ENCODE data around the gene CCDC24.

CCDC24 gene

GRCh38 chr1:43991476-43992231 lies at the start of gene CCDC24:
CCDC24 (plus strand) TSS chr1:43991599; CDS start chr1:43991879, 280 bp downstream.
- peak; percentile 56 to 79 (median 60) for DNase-seq (ENCODE audit: low read depth in 3 of 3)

DNA sequence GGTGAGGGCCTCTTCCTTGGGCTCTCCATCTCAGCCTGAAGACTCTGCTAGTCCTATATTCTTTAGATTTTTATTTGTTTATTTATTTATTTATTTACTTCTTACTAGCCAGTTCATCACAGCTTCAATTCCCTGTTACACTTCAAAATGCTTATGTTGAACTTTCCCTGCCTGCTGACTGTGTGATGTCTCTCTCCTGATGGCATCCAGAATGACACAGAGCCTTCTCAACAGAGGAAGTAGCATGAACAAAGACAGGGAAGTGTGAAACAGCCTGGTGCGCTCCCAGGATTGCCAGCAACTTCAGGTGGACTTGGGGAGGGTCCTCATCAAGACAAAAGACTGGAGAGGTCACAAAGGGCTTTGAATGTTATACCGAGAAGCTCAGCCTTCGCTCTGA lies 49.0 kb upstream of the CCDC24 start:
- no peak for DNase-seq (ENCODE audit: low read depth in 3 of 3)

- no peak for DNase-seq (ENCODE audit: low read depth in 3 of 3)
These were observed 46.5 kb upstream of the CCDC24 start for GRCh38 chr1:43944860-43945259.

- DNase-seq (ENCODE audit: low read depth in 3 of 3), result no peak
These were observed 45.6 kb upstream of the CCDC24 start for GRCh38 chr1:43945674-43946235.

GRCh38 chr1:43946236-43947060 lies 45.0 kb upstream of the CCDC24 start, which contains the start of gene IPO13:
IPO13 (plus strand) TSS chr1:43946950; CDS start chr1:43947601, 651 bp downstream.
- DNase-seq (ENCODE audit: low read depth in 3 of 3), result peak; percentile 87 to 95 (median 92)

DNA sequence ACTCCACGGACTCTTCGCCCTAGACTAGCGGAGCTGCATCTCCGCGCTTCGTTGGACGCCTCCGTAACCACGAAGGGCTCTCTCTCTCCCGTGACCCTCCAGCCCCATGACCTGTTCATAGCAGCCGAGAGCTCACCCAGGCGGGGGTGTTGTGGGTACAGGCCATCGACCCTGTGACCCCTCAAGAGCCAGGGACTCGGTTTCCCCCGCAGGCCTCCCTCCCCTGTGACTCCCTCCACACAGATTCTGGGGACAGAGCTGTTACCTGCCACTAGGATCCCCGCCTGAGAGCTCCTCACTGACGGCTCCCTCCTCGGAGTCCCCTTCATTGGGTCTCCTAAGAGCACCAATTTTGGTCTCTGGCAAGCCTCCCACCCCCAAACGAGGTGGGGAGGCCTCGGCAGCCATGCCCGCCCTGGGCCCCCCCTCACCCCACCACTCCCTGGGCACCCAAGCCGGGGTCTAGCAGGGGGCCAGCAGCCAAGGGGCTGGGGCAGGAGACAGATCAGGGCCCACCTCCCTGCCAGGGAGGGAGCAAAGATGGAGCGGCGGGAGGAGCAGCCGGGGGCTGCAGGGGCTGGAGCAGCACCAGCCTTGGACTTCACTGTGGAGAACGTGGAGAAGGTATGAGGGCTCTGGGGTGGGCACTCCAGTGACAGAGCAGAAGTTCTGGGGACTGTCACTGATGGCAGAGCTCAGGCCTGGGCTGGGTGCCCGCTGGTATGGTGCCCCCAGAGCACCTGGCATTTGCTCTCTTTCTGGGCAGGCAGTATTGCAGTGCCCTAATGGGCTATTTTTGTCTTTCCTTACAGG lies 44.1 kb upstream of the CCDC24 start:
- no peak for DNase-seq (ENCODE audit: low read depth in 3 of 3)

DNA sequence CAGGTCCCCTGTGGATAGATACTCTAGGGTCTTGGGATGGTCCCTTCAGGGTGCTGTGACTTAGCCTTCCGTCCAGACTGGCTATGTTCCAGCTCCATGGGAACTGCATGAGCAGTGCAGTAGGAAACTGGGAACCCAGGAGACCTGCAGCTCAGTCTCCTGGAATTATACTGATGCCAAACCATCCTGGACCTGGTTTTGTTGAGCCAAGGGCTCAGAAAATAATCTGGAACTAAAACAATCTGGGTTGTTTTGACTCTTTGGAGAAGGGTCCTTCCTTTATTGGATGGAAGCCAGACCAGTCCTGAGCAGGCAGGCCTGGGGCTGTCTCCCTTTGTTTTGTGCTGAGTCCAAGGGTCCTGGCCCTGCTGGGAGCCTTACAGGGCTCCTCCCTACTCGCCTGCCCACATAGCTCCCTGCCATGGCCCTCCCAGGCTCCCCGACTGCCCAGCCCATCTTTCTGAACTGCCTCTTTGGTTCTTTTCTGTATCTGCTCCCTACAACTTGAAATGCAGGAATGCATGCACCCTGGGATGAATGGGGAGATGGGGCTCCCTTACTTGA lies 43.4 kb upstream of the CCDC24 start:
- no peak for DNase-seq (ENCODE audit: low read depth in 3 of 3)

DNA sequence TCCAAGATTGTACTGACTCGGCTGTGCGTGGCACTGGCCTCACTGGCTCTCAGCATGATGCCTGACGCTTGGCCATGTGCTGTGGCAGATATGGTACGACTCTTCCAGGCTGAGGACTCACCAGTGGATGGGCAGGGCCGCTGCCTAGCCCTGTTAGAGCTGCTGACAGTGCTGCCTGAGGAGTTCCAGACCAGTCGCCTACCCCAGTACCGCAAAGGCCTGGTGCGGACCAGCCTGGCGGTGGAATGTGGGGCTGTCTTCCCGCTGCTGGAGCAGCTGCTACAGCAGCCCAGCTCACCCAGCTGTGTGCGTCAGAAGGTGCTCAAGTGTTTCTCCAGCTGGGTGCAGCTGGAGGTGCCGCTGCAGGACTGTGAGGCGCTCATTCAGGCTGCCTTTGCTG lies 41.7 kb upstream of the CCDC24 start:
- DNase-seq (ENCODE audit: low read depth in 3 of 3), result no peak

GRCh38 chr1:43951021-43951985 lies 40.1 kb upstream of the CCDC24 start:
- DNase-seq (ENCODE audit: low read depth in 3 of 3), result no peak

GRCh38 chr1:43952731-43953346 lies 38.6 kb upstream of the CCDC24 start:
- DNase-seq (ENCODE audit: low read depth in 3 of 3), result no peak

DNA sequence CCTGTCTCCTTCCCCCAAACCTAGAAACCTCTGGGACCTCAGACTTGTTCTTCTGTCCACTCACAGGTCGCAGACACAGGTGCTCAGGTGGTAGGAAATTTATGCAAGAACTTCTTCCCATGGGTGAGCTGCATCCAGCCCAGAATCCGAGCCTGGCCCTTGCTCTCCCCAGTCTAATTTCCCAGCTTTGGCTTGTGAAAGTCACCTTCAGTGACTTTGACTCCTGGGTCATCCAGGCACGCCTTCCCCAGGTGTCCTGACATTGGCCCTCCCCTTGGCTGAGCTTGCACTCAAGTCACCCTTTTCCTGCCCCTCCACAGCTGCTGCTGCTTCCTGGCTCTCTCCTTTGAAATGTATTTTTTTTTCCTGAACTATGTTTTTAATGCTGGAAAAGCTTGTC lies 38.0 kb upstream of the CCDC24 start:
- DNase-seq (ENCODE audit: low read depth in 3 of 3), result no peak

GRCh38 chr1:43954036-43954435 lies 37.4 kb upstream of the CCDC24 start:
- DNase-seq (ENCODE audit: low read depth in 3 of 3), result no peak

- DNase-seq (ENCODE audit: low read depth in 3 of 3), result no peak
These were observed 35.2 kb upstream of the CCDC24 start for GRCh38 chr1:43956234-43956633.

- no peak for DNase-seq (ENCODE audit: low read depth in 3 of 3)
These were observed 33.9 kb upstream of the CCDC24 start for GRCh38 chr1:43957407-43958040.

GRCh38 chr1:43958351-43959255 lies 32.8 kb upstream of the CCDC24 start:
- DNase-seq (ENCODE audit: low read depth in 3 of 3), result no peak

DNA sequence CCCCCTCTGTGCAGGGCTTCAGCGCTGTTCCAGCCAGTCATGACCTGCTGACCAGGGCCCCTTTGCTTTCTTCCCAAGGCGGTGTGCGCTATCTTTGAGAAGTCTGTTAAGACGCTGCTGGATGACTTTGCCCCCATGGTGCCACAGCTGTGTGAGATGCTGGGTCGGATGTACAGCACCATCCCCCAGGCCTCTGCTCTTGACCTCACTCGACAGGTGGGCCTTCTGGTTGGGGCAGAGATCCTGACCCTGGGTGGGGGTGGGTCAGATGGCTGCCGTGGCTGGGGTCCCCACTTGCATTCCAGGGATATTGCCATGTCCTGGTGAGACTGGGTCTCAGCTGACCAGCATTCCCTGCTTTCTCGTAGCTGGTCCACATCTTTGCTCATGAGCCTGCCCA lies 30.6 kb upstream of the CCDC24 start:
- no peak for DNase-seq (ENCODE audit: low read depth in 3 of 3)

DNA sequence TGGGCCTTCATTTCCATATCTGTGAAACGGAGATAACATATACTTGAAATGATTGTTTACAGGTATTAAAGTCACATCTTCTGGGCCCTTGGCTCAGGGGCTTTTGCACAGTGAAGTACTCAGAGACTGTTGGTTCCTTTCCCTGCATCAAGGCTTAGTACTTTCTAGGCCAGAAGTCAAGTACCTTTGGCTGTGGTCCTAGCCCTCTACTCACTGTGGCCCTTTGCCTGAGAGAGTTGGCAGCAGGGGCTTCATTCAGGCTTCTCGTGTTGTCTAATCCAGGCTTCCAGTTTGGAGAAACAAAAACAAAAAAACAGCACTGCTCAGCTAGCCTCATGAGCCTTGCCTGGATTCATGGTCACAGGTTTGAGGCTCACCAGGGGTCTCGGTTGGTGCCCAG lies 29.7 kb upstream of the CCDC24 start:
- DNase-seq (ENCODE audit: low read depth in 3 of 3), result no peak

DNA sequence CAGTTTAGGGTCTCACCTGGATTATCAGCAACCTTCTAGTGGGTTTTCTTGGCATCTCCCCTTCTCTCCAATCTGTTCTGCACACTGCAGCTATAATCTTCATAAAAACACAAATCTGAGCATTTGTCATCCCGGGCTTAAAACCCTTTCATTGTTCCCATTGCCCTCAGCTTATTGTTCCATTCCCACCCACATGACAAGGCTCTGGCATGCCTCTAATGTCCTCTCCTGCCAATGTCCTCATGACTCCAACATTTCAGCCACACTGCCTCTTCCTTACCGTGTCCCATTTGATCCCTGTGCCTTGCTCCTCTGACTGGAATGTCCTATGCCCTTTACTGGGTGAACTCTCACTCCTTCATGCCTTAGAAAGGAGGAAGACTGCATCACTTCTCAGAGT lies 29.1 kb upstream of the CCDC24 start:
- no peak for DNase-seq (ENCODE audit: low read depth in 3 of 3)
